HG03457 (cell line): ENCODE measurements around the gene RBM4.

Source experiments
- ATAC-seq: cut with Tn5 transposase; IDR thresholded peaks from one replicate; pipeline ENCODE4 v1.9.1; 2021; ENCODE audit warnings: moderate number of reproducible peaks; ENCODE audit not compliant: unreplicated experiment

RBM4 gene

DNA sequence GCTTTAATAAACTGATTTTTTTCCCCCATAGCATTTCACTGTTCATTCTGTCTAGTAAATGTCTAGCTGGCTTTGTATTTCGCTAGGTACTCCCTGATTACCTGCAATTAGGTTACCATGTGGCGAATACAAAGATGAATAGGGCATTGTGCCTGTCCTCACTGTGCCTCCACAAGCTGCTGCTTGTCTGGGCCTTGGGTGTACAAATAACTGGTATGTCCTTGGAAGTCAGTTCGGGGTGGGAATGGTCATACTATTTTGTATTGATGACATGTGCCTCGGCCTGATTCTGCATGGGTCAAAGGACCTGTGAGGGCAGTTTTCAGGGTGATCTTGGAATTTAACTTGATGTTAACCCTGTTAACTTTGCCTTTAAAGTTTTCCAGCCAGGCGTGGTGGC, 11.4 kb downstream of the RBM4 start:
- no peak for ATAC-seq

DNA sequence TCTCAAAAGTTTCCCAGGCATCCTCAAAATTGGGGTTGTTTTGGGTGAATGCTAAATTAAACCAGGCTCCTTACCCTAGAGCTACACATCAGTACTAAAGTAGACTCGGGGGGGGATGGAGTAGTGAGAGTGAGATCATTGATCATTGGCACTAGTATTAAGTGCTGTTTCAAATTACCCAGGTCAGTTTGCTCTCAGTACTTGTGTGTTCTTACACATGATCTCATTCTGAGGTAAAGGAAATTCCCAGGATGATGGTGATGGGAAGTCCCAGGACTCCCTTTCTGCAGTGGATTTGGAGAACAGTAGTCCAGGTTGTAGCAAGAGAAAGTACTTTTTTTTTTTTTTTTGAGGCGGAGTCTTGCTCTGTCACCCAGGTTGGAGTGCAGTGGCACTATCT, 12.5 kb downstream of the RBM4 start:
- ATAC-seq: no peak

DNA sequence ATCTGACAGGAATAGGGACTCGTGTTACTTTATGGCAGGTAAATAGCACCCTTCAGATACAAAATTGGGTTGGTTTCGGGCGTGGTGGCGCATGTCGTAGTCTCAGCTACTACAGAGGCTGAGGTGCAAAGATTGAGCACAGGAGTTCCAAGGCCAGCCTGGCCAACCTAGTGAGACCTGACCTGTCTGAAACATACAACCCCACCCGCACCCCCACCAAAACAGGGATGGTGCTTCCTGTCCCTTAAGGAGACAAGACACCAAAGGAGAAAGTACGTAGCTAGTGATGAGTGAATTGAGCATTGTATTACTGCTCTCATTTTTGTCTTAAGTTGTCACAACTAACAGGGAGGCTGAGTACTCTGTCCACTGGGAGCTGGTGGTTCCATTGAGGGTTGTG, 14.1 kb downstream of the RBM4 start:
- ATAC-seq: no peak

DNA sequence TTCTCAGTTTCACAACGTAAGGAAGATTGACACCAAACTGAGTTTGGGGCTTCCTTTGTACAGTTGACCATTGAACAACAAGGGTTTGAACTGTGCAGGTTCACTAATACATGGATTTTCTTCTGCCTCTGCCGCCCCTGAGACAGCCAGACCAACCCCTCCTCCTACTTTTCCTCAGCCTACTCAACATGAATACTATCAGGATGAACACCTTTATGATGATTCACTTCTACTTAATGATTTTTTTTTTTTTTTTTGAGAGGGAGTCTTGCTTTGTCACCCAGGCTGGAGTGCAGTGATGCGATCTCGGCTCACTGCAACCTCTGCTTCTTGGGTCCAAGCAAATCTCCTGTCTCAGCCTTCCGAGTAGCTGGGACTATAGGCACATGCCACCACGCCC, 14.6 kb downstream of the RBM4 start:
- no peak for ATAC-seq

DNA sequence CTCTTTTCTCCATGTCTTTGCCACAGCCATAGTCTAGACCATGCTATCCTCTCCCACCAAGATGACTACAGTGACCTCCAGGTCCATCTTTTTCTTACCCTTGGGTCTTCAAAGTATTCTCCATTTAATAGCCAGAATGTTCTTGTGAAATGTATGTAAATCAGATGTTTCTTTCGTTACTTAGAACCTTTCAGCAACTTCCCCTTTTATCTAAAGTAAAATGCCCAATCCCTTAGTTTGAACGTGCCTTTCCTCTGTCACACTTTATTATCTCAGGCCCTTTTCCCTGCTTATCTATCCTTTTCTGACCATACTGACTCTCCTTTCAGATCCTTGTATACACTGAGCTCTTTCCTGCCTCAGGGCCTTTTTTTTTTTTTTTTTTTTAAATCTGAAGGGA, 21.3 kb downstream of the RBM4 start:
- ATAC-seq: no peak

DNA sequence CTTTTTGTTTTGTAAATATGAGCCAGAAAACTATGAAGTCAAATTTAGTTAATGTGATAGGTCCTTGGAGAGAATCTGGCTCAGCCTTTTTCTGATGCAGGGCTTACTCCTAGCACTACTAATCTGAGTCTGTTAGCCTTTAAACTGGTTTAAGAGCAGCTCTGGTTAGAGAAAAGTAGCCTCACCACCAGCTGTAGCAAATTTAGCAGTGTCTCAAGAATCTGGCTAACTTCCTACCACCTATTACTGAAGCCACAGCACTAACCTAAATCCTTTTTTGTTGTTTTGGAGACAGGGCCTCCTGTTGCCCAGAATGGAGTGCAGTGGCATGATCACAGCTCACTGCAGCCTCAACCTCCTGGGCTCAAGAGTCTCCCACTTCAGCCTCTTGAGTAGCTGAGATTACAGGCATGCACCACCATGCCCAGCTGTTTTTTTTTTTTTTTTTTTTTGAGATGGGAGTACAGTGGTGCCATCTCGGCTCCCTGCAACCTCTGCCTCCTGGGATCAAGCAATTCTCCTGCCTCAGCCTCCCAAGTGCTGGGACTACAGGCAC, 25.3 kb downstream of the RBM4 start:
- no peak for ATAC-seq

DNA sequence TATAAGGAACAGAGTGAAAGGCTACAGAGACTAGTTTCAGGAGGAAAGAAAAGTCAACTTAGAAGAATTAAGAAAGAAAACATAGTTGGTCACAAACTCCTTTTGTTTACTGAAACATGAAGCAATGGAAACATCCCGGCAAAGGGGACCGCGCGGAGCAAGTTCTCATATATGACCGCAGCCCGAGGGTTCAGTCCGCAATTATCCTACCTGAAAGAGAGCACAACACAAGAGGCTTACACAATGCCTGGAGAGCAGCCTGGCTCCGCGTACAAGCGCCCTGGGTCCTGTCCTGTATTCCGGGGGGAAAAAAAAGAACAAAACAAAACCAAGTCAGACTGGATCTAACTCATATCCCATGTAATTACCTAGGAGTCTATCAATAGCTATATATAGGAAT, 26.9 kb downstream of the RBM4 start:
- ATAC-seq: no peak

DNA sequence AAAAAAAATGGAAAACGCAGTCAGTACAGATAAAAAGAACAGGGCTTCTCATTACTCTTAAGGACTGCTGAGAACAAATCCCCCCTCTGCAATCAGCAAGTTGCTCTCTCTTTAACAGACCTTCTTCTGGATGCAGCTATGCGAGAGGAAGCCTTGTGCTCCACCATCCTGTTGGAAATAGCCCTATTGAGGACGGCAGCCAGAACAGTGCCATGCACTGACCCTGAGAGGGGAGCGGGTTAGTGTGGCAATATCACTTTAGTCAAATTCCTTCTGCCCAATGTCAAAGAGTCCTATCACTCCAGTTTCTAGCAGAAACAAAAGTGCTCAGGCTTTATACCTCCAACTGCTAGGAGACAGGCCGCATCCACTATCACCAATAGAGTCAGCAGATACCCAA, 32.3 kb downstream of the RBM4 start:
- no peak for ATAC-seq

DNA sequence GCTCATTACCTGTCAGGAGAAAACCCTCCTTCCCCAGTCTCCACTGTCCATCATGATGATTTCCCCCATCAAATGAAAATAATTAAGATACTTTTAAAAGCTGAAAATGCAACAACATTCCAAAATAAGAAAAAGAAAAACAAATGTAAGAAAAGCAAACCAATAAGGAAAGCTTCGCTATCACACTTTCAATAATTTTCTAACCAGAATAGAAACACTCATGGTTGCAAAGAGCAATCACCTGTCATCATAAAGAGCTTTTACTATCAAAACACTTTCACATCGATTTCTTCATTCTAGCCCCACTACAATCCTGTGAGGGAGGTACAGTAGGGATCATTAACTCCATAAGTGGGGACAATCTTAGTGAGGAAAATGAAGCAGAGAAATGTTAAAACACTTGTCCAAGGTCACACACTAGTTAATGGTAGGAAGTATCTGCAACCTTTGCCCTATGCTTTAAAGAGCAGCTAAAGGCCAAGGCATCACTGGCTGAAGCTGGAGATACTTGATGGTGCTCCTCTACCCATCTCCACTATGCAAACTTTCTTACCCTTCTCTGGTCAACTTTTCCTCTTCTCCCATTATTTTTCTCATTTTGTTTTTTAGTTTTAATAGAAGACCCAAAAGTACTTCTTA, 36.6 kb downstream of the RBM4 start:
- ATAC-seq: no peak

DNA sequence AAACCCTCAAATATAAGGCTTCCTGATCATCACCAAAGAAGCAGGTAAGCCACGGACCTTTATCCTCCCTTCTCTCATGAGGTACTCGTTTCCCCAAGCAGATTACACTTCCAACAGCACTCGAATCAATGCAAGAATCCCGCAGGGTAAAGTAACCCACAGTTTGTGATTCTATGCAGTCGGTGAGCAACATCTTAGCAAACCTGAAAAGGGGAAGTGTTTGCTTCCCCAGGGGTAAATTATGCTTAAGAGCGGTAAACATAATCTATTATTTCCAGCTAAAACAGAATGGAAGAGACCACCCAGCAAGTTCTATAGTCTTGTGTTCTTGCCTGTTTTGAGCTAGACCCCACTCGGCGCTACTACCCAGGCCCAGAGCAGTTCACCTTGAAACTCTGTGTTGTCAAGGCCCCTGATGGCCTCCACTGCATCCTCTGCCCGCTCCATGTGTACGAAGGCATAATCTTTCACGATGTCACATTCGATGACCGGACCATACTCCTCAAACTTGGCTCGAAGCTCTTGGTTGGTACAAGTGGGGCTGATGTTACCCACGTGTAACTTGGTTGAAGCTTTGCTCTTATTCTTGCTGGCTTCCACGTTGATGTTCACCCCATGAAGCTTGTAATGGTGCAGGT, 37.9 kb downstream of the RBM4 start:
- ATAC-seq: no peak

DNA sequence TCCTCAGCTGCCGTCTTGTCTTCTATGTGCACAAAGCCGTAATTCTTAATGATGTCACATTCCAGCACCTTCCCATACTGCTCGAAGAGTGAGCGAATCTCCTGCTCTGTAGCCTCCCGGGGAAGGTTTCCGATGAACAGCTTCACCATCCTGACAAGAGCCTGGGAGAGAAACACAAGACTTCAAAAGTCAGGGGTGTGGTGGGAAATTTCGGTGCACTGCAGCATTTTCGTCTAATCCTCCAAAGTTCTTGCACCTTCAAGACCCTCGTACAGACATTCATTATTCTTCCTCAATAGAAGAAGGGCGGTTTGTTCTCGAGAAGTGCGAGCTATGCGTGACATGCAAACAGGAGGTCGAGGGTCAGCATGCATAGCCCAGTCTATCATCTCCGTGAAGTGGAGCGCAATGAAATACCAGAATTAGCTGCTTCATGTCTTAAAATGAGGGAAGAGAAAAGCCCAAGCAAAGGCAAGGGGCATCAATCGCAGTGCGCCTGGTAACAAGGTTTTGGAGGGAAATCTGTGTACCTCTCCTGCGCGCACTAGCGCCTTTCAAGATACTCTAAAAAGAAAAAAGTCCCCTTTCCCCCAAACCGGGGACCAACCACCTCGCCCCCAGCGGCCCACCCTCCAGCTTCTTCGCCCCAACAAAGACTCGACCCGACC, 38.6 kb downstream of the RBM4 start:
- ATAC-seq: no peak

DNA sequence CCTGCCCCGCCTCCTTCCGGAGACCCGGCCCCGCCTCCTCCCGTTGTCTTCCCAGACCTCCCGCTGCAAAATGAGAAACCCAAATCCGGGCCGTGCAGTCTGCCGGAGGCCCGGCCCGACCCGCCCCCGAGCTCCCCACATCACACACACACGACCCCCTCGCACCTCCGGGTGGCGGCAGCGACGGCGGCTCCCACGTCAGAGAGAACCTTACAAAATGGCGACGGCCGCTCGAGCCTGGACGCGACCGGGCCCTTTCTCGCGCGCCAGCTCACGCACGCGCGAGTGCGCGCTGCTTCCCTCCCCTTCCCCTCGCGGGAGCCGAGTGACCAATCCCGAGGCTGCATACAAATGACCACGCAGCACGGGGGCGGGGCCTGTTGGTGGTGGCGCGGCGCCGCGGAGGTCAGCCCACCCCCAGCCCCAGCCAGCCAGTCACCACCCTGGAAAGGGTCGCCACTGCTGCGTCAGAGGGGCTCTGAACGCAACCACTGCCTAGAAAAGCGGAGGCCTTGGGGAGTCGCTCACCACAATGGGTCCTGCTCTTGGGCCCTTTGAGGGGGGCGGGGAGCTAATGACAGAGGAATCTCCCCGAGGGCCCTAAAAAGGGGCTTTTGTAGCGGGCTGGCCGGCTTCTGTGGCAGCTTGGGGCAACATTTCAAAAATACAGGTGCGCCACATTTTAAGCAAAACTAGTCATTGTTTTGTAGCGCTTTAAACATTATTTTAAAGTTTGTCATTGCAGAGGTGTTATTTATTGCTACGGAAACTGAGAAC, 39.3 kb downstream of the RBM4 start, which contains the start of gene RBM4B:
TSS of gene RBM4B (minus strand) at position 289 of the 777 bp plus-strand sequence. CDS start 808 bp downstream, outside the sequence.
- ATAC-seq: peak; percentile 65

DNA sequence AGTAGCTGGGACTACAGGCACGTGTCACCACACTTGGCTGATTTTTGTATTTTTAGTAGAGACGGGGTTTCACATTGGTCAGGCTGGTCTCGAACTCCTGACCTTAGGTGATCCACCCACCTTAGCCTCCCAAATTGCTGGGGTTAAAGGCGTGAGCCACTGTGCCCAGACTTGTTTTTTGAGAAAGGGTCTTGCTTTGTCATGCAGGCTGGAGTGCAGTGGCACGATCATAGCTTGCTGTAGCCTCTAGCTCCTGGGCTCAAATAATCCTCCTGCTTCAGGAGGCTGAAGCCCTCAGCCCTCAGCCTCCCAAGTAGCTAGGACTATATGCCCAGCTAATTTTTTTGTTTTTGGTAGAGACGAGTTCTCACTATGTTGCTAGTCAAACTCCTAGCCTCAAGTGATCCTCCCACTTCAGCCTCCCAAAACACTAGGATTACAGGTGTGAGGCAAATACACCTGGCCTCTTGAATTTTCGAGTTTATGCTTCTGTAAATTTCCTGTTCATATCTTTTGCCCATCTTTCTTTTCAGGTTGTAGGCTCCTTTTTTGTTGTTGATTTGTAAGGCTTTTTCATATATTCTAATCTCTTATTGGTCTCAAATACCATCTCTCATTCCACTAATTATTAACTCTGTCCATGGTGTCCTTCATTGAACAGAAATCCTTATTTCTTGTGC, 42.6 kb downstream of the RBM4 start:
- no peak for ATAC-seq

DNA sequence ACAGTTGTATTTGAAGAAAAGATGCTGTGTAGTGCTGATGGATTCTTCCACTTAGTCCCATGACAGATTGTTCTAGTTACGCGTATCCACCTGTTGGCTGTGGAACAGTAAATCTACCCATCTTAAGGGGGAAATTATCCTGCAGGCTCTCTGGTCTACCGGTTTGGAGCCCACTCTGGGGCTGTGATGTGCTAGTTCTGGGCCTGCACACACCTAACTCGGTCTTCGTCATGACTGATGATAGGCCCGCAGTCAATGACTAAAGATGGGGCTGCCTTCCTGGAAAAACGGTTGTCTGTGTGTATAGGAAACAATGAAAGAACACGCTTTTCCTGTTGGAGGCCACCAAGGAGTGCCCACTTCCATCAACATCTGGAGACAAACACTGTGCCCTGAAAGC, 45.4 kb downstream of the RBM4 start:
- no peak for ATAC-seq

DNA sequence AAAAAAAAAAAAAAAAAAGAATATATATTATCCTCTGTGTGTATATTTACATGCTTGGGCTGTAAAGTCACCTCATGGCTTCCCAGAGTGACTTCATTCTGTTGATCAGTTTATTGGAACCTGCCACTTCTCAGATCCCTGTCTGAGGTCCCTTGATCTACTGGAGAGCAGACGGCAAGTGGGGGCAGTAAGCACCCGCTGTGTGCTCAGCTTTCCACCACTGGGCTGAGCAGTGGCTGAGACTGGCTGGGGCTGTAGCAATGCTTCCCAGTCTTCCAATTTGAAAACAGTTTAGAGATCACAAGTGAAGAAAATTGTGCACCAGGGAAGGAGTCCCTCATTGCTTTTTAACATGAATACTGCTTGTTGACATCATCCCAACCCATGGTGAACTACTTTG, 46.1 kb downstream of the RBM4 start:
- no peak for ATAC-seq

DNA sequence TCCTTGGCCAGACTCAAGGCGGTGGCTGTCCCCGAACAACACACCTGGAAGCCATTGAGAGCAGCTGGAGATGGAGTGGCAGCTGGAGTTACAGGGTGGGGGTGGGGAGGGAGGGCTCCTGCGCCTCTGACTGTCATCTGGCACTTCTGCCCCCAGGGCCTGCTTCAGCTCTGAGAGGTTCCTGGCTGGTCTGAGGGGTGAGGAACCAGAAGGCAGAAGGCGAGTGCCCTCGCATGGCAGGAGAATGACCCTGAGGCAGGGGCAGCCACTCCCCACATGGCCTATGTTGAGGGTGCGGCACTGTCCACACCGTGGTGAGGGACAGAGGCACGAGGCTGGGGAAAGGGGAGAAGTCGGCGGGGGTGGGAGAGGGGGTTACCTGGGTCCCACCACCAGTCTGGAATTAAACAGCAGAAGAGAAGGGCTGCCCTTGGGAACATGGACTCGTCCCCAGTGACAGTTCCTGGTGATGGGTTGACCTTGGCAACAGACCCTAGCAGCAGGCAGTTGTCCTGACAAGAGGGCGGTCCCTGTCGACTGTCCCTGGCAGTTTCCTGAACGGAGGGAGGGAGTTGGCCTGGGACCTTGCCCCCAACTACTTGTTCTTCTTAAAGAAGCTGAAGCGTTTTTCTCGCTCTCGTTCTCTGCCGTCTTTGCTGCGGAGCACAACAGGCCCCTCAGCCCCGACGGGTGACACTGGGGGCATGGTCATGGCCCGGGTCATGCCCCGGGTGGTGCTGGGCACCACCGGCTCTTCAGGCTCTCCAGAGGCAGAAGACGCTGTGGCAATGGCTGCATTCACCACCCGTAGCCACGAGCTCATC, 47.0 kb downstream of the RBM4 start:
- ATAC-seq: no peak

DNA sequence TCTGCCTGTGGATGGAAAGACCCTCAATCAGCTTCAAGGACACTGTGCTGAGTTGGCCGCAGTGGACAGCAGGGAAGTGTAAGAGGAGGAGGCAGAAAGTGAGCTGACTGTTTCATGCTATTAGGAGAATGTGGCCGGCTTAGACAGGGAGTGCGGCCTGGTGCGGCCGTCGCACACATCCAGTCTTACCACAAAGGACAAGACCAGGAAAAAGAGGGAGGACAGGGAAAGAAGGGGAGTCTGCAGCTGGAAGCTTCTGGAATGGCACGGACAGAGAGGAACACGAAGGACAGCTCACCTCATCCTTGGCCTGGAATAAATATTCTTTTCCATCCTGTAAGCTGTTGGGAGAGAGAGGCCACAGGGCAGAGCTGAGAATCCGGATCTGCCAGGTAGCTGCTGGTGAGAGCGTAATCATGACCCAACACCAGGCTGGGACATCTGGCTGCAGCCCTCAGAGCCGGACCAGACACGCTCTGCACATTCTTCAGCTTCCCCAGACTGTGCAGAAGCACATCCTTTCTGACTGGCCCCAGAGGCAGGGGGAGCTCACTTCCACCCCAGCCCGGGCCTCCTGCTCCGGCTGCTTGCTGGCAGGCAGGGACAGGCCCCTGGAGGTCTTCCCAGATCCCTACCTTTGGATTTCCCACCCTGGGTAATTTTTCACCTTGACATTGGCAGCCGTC, 47.7 kb downstream of the RBM4 start:
- ATAC-seq: no peak

DNA sequence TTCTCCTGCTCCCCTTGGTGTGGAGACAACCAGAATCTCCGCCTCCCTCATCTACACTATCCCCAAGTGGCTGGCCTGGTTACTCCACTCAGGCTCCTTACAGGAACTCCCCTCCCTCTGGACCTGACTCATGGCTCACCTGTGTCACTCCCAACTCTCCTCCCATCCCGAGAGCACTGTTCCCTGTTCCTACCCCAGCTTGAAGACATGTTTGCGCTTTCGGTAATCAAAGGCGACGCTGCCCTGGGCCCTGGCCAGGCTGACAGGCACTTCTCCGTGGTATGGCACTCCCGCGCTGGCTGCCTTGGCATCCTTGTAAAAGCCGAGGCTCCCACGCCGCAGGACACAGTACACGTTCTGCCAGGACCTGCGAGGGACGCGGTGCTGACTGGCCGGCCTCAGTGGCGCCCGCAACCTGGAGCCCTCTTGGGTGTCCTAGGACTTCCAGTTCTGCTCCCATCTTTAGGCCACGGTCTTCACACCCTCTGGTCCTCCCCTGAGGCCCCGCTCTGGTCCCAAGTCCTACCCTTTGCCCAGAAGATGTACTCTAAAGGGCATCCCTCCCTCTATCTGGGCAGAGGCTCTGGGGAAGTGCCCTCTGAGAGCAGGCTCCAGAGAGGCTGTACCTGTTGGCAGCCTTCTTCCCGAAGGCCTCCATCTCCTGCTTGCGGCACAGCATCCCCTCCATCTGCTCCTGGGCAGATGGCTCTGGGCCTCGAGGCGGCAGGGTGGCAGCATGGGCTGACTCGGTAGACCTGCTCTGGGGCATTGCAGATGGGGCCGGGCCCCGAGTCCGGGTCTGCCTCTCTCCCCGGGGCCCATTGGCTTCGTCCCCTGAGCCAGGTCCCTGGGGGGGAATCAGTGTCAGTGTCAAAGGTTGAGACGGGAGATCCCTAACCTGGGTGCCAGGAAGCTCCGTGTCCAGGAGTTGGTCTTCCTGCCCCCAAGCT, 48.6 kb downstream of the RBM4 start:
- no peak for ATAC-seq
